Stomach smooth muscle (tissue), 2 donors: ENCODE results near the gene ARHGAP26.

Source experiments
- H3K27ac ChIP-seq: one replicate; pipeline ENCODE4 v1.7.0; 2013; ENCODE audit warnings: mild to moderate bottlenecking, low read length, inconsistent platforms
- H3K27me3 ChIP-seq, 2 donors: one replicate each; pipeline ENCODE4 v1.7.0; 2013; ENCODE audit warnings: low read length in 2 of 2; ENCODE audit not compliant: insufficient read depth in 2 of 2, control insufficient read depth in 1 of 2
- H3K36me3 ChIP-seq, 2 donors: one replicate each; pipeline ENCODE4 v1.7.0; 2013; ENCODE audit warnings: low read length in 2 of 2; ENCODE audit not compliant: control insufficient read depth in 2 of 2, insufficient read depth in 2 of 2
- H3K4me1 ChIP-seq: one replicate; pipeline ENCODE4 v1.7.0; 2013; ENCODE audit warnings: low read length; ENCODE audit not compliant: control insufficient read depth, insufficient read depth
- H3K4me3 ChIP-seq, 2 donors: one replicate each; pipeline ENCODE4 v1.7.0; 2013; ENCODE audit warnings: low read length in 2 of 2
- H3K9ac ChIP-seq, 2 donors: one replicate each; pipeline ENCODE4 v1.7.0; 2013; ENCODE audit warnings: low read length in 2 of 2, mild to moderate bottlenecking in 1 of 2
- H3K9me3 ChIP-seq, 2 donors: one replicate each; pipeline ENCODE4 v1.7.0; 2013; ENCODE audit warnings: low read length in 2 of 2; ENCODE audit not compliant: control insufficient read depth in 2 of 2
- donor health status: healthy.
- donor health status: Pancreatic carcinoma.

ARHGAP26 gene

GRCh38 chr5:142908659-142909058 is 138.5 kb downstream of the ARHGAP26 start:
- Histone ChIP-seq H3K9ac (no peak overlapping the region), H3K27ac (no peak overlapping the region), H3K9me3 (no peaks in the 10 kb centered on the region), H3K4me1 (no peaks in the 10 kb centered on the region), H3K4me3 (no peak overlapping the region), H3K36me3 (peaks cover 5 to 17% of the 10 kb centered on the region in 2 donors), H3K27me3 (no peaks in the 10 kb centered on the region)

GRCh38 chr5:142910128-142910527 is 140.0 kb downstream of the ARHGAP26 start:
- Histone ChIP-seq H3K36me3 (peaks cover 10 to 16% of the 10 kb centered on the region in 2 donors), H3K4me3 (no peak overlapping the region), H3K27ac (no peak overlapping the region), H3K9me3 (no peaks in the 10 kb centered on the region), H3K27me3 (no peaks in the 10 kb centered on the region), H3K4me1 (no peaks in the 10 kb centered on the region), H3K9ac (no peak overlapping the region)

- Histone ChIP-seq H3K9ac (no peak overlapping the region), H3K4me1 (no peaks in the 10 kb centered on the region), H3K36me3 (peaks cover 6 to 16% of the 10 kb centered on the region in 2 donors), H3K4me3 (no peak overlapping the region), H3K27ac (no peak overlapping the region), H3K27me3 (no peaks in the 10 kb centered on the region), H3K9me3 (no peaks in the 10 kb centered on the region)
Observed at GRCh38 chr5:142911170-142911569, 141.0 kb downstream of the ARHGAP26 start.

- Histone ChIP-seq H3K4me3 (no peak overlapping the region), H3K9ac (no peak overlapping the region), H3K27ac (no peak overlapping the region), H3K36me3 (peaks cover 5 to 16% of the 10 kb centered on the region in 2 donors), H3K27me3 (no peaks in the 10 kb centered on the region), H3K4me1 (no peaks in the 10 kb centered on the region), H3K9me3 (no peaks in the 10 kb centered on the region)
Observed at GRCh38 chr5:142911775-142912174, 141.6 kb downstream of the ARHGAP26 start.

GRCh38 chr5:142913728-142914338 is 143.7 kb downstream of the ARHGAP26 start:
- Histone ChIP-seq H3K27ac (no peak overlapping the region), H3K27me3 (no peaks in the 10 kb centered on the region), H3K9ac (no peak overlapping the region), H3K4me3 (no peak overlapping the region), H3K9me3 (no peaks in the 10 kb centered on the region), H3K36me3 (peaks cover 5 to 9% of the 10 kb centered on the region in 2 donors), H3K4me1 (no peaks in the 10 kb centered on the region)

- Histone ChIP-seq H3K27ac (no peak overlapping the region), H3K27me3 (no peaks in the 10 kb centered on the region), H3K4me3 (no peak overlapping the region)
Observed at GRCh38 chr5:142915038-142915437, 144.9 kb downstream of the ARHGAP26 start.

GRCh38 chr5:142915813-142916424 is 145.7 kb downstream of the ARHGAP26 start:
- H3K9me3 ChIP-seq = no peaks in the 10 kb centered on the region
- H3K36me3 ChIP-seq = peaks cover 5 to 7% of the 10 kb centered on the region in 2 donors
- no peaks in the 10 kb centered on the region for H3K4me1 ChIP-seq
- no peak overlapping the region for H3K27ac ChIP-seq
- no peak overlapping the region for H3K9ac ChIP-seq
- no peak overlapping the region for H3K4me3 ChIP-seq
- H3K27me3 ChIP-seq = no peaks in the 10 kb centered on the region

More at GRCh38 chr5:142915038-142915437, 144.9 kb downstream of the ARHGAP26 start:
- H3K9me3 ChIP-seq = no peaks in the 10 kb centered on the region
- no peaks in the 10 kb centered on the region for H3K4me1 ChIP-seq
- peaks cover 5 to 9% of the 10 kb centered on the region in 2 donors for H3K36me3 ChIP-seq
- H3K9ac ChIP-seq = no peak overlapping the region

- H3K9me3 ChIP-seq = no peaks in the 10 kb centered on the region
- peaks cover 3 to 5% of the 10 kb centered on the region in 2 donors for H3K36me3 ChIP-seq
- H3K4me3 ChIP-seq = no peak overlapping the region
- H3K4me1 ChIP-seq = peaks cover 5% of the 10 kb centered on the region
- H3K9ac ChIP-seq = no peak overlapping the region
- H3K27ac ChIP-seq = no peak overlapping the region
- H3K27me3 ChIP-seq = no peaks in the 10 kb centered on the region
Observed at GRCh38 chr5:142918959-142919635, 148.9 kb downstream of the ARHGAP26 start.

- H3K4me3 ChIP-seq = no peak overlapping the region
- H3K36me3 ChIP-seq = no peaks in the 10 kb centered on the region
- peaks cover 5% of the 10 kb centered on the region for H3K4me1 ChIP-seq
- no peak overlapping the region for H3K27ac ChIP-seq
- H3K9me3 ChIP-seq = no peaks in the 10 kb centered on the region
- H3K27me3 ChIP-seq = no peaks in the 10 kb centered on the region
- H3K9ac ChIP-seq = no peak overlapping the region
Observed at GRCh38 chr5:142920849-142921612, 150.9 kb downstream of the ARHGAP26 start.

- no peak overlapping the region for H3K4me3 ChIP-seq
- H3K9me3 ChIP-seq = no peaks in the 10 kb centered on the region
- H3K36me3 ChIP-seq = no peaks in the 10 kb centered on the region
- no peaks in the 10 kb centered on the region for H3K27me3 ChIP-seq
- H3K27ac ChIP-seq = no peak overlapping the region
- peaks cover 5% of the 10 kb centered on the region for H3K4me1 ChIP-seq
- no peak overlapping the region for H3K9ac ChIP-seq
Observed at GRCh38 chr5:142922223-142922952, 152.2 kb downstream of the ARHGAP26 start.
